Hematopoietic multipotent progenitor cell treated with erythropoietin and hydrocortisone succinate and interleukin-3 and kit ligand, for 17 days (in vitro differentiated cells): ENCODE data around the gene FSTL4.
"Not testable (repeated sequence)": the region's sequence is repeated elsewhere in the genome, so short reads cannot be mapped to it uniquely, and the experiment has no call there.

Experiments used
- DNase-seq: peaks from one replicate; pipeline ENCODE4 v3.0.0-alpha.2; 2015; ENCODE audit warnings: low spot score

Gene FSTL4

GRCh38 chr5:133402775-133403174, 209.6 kb downstream of the FSTL4 start:
- DNase-seq, result no peak

- DNase-seq, result no peak
Measured at GRCh38 chr5:133401731-133402347, 210.5 kb downstream of the FSTL4 start.

GRCh38 chr5:133400831-133401351, 211.4 kb downstream of the FSTL4 start:
- DNase-seq, result no peak

- DNase-seq, result no peak
Measured at GRCh38 chr5:133400120-133400519, 212.2 kb downstream of the FSTL4 start.

GRCh38 chr5:133399247-133399891, 213.0 kb downstream of the FSTL4 start:
- DNase-seq, result no peak

- DNase-seq, result no peak
Measured at GRCh38 chr5:133398646-133399101, 213.7 kb downstream of the FSTL4 start.

GRCh38 chr5:133397990-133398645, 214.2 kb downstream of the FSTL4 start:
- DNase-seq, result no peak

- no peak for DNase-seq
Measured at GRCh38 chr5:133397348-133397747, 215.0 kb downstream of the FSTL4 start.

- DNase-seq, result no peak
Measured at GRCh38 chr5:133396814-133397213, 215.5 kb downstream of the FSTL4 start.

- no peak for DNase-seq
Measured at GRCh38 chr5:133396187-133396741, 216.1 kb downstream of the FSTL4 start.

- not testable (repeated sequence) for DNase-seq
Measured at GRCh38 chr5:133395207-133395606, 217.1 kb downstream of the FSTL4 start.

GRCh38 chr5:133394477-133394817, 217.9 kb downstream of the FSTL4 start:
- DNase-seq, result not testable (repeated sequence)

- DNase-seq, result no peak
Measured at GRCh38 chr5:133393776-133394476, 218.4 kb downstream of the FSTL4 start.

GRCh38 chr5:133392448-133392847, 219.9 kb downstream of the FSTL4 start:
- DNase-seq, result no peak

GRCh38 chr5:133391354-133392136, 220.8 kb downstream of the FSTL4 start:
- no peak for DNase-seq

- DNase-seq, result no peak
Measured at GRCh38 chr5:133390416-133391353, 221.7 kb downstream of the FSTL4 start.

- DNase-seq, result no peak
Measured at GRCh38 chr5:133389066-133389590, 223.2 kb downstream of the FSTL4 start.

- no peak for DNase-seq
Measured at GRCh38 chr5:133387621-133388020, 224.7 kb downstream of the FSTL4 start.

- DNase-seq, result no peak
Measured at GRCh38 chr5:133387091-133387490, 225.2 kb downstream of the FSTL4 start.

- DNase-seq, result no peak
Measured at GRCh38 chr5:133386662-133387061, 225.7 kb downstream of the FSTL4 start.
